ENCODE measurements around the gene MAML2.

DNA sequence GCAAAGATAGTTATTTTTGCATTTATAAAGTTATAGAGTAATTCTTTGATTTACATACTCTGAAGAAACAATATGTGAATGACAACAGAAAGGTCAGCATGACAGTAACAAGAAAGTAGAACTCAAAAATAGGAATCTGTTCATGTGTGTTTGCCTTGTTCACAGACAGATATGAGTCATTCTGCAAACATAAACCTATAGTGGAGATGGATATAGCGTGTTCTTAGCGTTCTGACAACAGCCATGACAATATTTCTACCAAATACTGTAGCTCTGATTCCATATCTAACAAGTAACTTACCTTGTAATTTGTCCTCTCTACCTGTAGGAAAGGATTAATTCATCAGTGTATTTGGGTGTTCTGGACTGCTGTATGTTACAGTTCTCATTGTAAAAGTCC lies 210.6 kb downstream of the MAML2 start:
- TF ChIP-seq, protein P1, sequence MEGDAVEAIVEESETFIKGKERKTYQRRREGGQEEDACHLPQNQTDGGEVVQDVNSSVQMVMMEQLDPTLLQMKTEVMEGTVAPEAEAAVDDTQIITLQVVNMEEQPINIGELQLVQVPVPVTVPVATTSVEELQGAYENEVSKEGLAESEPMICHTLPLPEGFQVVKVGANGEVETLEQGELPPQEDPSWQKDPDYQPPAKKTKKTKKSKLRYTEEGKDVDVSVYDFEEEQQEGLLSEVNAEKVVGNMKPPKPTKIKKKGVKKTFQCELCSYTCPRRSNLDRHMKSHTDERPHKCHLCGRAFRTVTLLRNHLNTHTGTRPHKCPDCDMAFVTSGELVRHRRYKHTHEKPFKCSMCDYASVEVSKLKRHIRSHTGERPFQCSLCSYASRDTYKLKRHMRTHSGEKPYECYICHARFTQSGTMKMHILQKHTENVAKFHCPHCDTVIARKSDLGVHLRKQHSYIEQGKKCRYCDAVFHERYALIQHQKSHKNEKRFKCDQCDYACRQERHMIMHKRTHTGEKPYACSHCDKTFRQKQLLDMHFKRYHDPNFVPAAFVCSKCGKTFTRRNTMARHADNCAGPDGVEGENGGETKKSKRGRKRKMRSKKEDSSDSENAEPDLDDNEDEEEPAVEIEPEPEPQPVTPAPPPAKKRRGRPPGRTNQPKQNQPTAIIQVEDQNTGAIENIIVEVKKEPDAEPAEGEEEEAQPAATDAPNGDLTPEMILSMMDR (IDR thresholded peaks at IDR 0.05), result no peak
- TF ChIP-seq, protein P2, sequence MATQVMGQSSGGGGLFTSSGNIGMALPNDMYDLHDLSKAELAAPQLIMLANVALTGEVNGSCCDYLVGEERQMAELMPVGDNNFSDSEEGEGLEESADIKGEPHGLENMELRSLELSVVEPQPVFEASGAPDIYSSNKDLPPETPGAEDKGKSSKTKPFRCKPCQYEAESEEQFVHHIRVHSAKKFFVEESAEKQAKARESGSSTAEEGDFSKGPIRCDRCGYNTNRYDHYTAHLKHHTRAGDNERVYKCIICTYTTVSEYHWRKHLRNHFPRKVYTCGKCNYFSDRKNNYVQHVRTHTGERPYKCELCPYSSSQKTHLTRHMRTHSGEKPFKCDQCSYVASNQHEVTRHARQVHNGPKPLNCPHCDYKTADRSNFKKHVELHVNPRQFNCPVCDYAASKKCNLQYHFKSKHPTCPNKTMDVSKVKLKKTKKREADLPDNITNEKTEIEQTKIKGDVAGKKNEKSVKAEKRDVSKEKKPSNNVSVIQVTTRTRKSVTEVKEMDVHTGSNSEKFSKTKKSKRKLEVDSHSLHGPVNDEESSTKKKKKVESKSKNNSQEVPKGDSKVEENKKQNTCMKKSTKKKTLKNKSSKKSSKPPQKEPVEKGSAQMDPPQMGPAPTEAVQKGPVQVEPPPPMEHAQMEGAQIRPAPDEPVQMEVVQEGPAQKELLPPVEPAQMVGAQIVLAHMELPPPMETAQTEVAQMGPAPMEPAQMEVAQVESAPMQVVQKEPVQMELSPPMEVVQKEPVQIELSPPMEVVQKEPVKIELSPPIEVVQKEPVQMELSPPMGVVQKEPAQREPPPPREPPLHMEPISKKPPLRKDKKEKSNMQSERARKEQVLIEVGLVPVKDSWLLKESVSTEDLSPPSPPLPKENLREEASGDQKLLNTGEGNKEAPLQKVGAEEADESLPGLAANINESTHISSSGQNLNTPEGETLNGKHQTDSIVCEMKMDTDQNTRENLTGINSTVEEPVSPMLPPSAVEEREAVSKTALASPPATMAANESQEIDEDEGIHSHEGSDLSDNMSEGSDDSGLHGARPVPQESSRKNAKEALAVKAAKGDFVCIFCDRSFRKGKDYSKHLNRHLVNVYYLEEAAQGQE (IDR thresholded peaks at IDR 0.05; ENCODE audit: insufficient read depth in 1 of 2, low read depth in 2 of 2, low read length in 1 of 2), result no peak
- TF ChIP-seq POLR2AphosphoS5 (IDR thresholded peaks at IDR 0.05; ENCODE audit: low read depth, low read length), result no peak

Data from Panc1 (cell line).